ENCODE results near the gene GTF3C2. TPM values are rescaled to one million over a fixed set of nuclear protein-coding genes. Genes with fewer than 3 reads are reported as not detected.

The GTF3C2 gene
- total RNA-seq, 4 donors from 2014 or later, result 27.5 to 44.3 (median 31.6) TPM

GRCh38 chr2:27298391-27299080 lies 58.0 kb downstream of the GTF3C2 start:
- no peak for DNase-seq (ENCODE audit: extremely low spot score)
- TF ChIP-seq, protein P1, sequence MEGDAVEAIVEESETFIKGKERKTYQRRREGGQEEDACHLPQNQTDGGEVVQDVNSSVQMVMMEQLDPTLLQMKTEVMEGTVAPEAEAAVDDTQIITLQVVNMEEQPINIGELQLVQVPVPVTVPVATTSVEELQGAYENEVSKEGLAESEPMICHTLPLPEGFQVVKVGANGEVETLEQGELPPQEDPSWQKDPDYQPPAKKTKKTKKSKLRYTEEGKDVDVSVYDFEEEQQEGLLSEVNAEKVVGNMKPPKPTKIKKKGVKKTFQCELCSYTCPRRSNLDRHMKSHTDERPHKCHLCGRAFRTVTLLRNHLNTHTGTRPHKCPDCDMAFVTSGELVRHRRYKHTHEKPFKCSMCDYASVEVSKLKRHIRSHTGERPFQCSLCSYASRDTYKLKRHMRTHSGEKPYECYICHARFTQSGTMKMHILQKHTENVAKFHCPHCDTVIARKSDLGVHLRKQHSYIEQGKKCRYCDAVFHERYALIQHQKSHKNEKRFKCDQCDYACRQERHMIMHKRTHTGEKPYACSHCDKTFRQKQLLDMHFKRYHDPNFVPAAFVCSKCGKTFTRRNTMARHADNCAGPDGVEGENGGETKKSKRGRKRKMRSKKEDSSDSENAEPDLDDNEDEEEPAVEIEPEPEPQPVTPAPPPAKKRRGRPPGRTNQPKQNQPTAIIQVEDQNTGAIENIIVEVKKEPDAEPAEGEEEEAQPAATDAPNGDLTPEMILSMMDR (IDR thresholded peaks at IDR 0.05), result no peak
- no peak for TF ChIP-seq POLR2AphosphoS5 (IDR thresholded peaks at IDR 0.05)
- no peak for TF ChIP-seq EP300 (IDR thresholded peaks at IDR 0.05)
- TF ChIP-seq POLR2A (IDR thresholded peaks at IDR 0.05; ENCODE audit: low read depth), result no peak
- peaks cover 0 to 50% (median 0%) of the 10 kb centered on the region in 4 donors for H3K27me3 ChIP-seq
- intact Hi-C loops (cut with DNase I), result no loop called here
- peaks cover 4 to 17% (median 7%) of the 10 kb centered on the region in 4 donors for H3K4me1 ChIP-seq
- peaks cover 0 to 35% (median 0%) of the 10 kb centered on the region in 4 donors for H3K36me3 ChIP-seq
- no peaks in the 10 kb centered on the region for H3K9me3 ChIP-seq
- no peak overlapping the region for H3K4me3 ChIP-seq
- 82% methylated on average over 18 of the region's 18 CpGs for WGBS
- no peak overlapping the region for H3K27ac ChIP-seq (replicated peaks in 1 of 4)

GRCh38 chr2:27297195-27297594 lies 59.4 kb downstream of the GTF3C2 start:
- H3K36me3 ChIP-seq, result peaks cover 0 to 35% (median 0%) of the 10 kb centered on the region in 4 donors
- no peaks in the 10 kb centered on the region for H3K9me3 ChIP-seq
- no peak for TF ChIP-seq POLR2AphosphoS5 (IDR thresholded peaks at IDR 0.05)
- TF ChIP-seq, protein P1 (IDR thresholded peaks at IDR 0.05), result no peak
- no peak for TF ChIP-seq POLR2A (IDR thresholded peaks at IDR 0.05; ENCODE audit: low read depth)
- TF ChIP-seq EP300 (IDR thresholded peaks at IDR 0.05), result no peak
- DNase-seq (ENCODE audit: extremely low spot score), result no peak
- H3K4me3 ChIP-seq, result no peak overlapping the region
- 83% methylated on average over 3 of the region's 3 CpGs for WGBS
- H3K4me1 ChIP-seq, result peaks cover 0 to 12% (median 2%) of the 10 kb centered on the region in 4 donors
- peaks cover 0 to 52% (median 0%) of the 10 kb centered on the region in 4 donors for H3K27me3 ChIP-seq
- H3K27ac ChIP-seq (replicated peaks in 1 of 4), result no peak overlapping the region
- intact Hi-C loops (cut with DNase I), result no loop called here

- intact Hi-C loops (cut with DNase I), result no loop called here
- no peak overlapping the region for H3K27ac ChIP-seq (replicated peaks in 1 of 4)
- WGBS, result 60% methylated on average over 4 of the region's 4 CpGs
Measured at GRCh38 chr2:27296481-27296880, 60.1 kb downstream of the GTF3C2 start.

GRCh38 chr2:27294928-27295327 lies 61.6 kb downstream of the GTF3C2 start:
- H3K36me3 ChIP-seq, result peaks cover 0 to 17% (median 0%) of the 10 kb centered on the region in 4 donors
- no peaks in the 10 kb centered on the region for H3K9me3 ChIP-seq
- TF ChIP-seq EP300 (IDR thresholded peaks at IDR 0.05) (no peak), POLR2A (IDR thresholded peaks at IDR 0.05; ENCODE audit: low read depth) (no peak), POLR2AphosphoS5 (IDR thresholded peaks at IDR 0.05) (no peak)
- TF ChIP-seq, protein P1 (IDR thresholded peaks at IDR 0.05), result no peak

More at GRCh38 chr2:27296481-27296880, 60.1 kb downstream of the GTF3C2 start:
- H3K4me3 ChIP-seq, result no peak overlapping the region
- H3K27me3 ChIP-seq, result peaks cover 0 to 58% (median 0%) of the 10 kb centered on the region in 4 donors
- peaks cover 0 to 31% (median 0%) of the 10 kb centered on the region in 4 donors for H3K36me3 ChIP-seq
- TF ChIP-seq EP300 (IDR thresholded peaks at IDR 0.05) (no peak), POLR2A (IDR thresholded peaks at IDR 0.05; ENCODE audit: low read depth) (no peak), POLR2AphosphoS5 (IDR thresholded peaks at IDR 0.05) (no peak)
- TF ChIP-seq, protein P1 (IDR thresholded peaks at IDR 0.05), result no peak
- no peaks in the 10 kb centered on the region for H3K9me3 ChIP-seq
- no peak for DNase-seq (ENCODE audit: extremely low spot score)
- peaks cover 0 to 12% (median 2%) of the 10 kb centered on the region in 4 donors for H3K4me1 ChIP-seq

More at GRCh38 chr2:27294928-27295327, 61.6 kb downstream of the GTF3C2 start:
- Histone ChIP-seq H3K4me3 (no peak overlapping the region), H3K27ac (replicated peaks in 1 of 4) (no peak overlapping the region), H3K27me3 (peaks cover 0 to 65% (median 0%) of the 10 kb centered on the region in 4 donors), H3K4me1 (peaks cover 0 to 12% (median 2%) of the 10 kb centered on the region in 4 donors)
- DNase-seq (ENCODE audit: extremely low spot score), result no peak
- 80% methylated on average over 8 of the region's 8 CpGs for WGBS
- intact Hi-C loops (cut with DNase I), result no loop called here

Measured in esophagus muscularis mucosa (tissue), 4 donors.